ENCODE data around the gene WDR64.

- TF ChIP-seq POLR2A (IDR thresholded peaks at IDR 0.05) (no peak), CTCF (IDR thresholded peaks at IDR 0.05) (no peak)
These were observed 30.8 kb downstream of the WDR64 start for GRCh38 chr1:241682921-241683320.

Data from heart left ventricle (tissue), 13 donors.